PC-3 (cell line): ENCODE measurements around the gene CRYBG2. TPM values are rescaled to one million over a fixed set of nuclear protein-coding genes. Genes with fewer than 3 reads are reported as not detected.

Source experiments
- ATAC-seq: fragments of 200-7000 bp; cut with Tn5 transposase; 2 replicates; pipeline ENCODE4 v1.9.1; 2020; ENCODE audit warnings: mild to moderate bottlenecking, moderate library complexity
- BruUV-seq: library from RNA; stranded (reverse); fragments of 400-500 nt; replicated peaks from 2 replicates; lab custom pipeline; 2021; lab: Mats Ljungman, UMichigan
- CTCF ChIA-PET: fragments of 300-600 bp; sonication (Branson Sonifier 250); formaldehyde crosslinking; loops from one replicate; lab custom pipeline; 2022; ENCODE audit warnings: antibody characterized with exemption; lab: Charles Lee
- POLR2A ChIA-PET: fragments of 300-600 bp; sonication (Branson Sonifier 250); formaldehyde crosslinking; loops from one replicate; lab custom pipeline; 2022; ENCODE audit warnings: antibody characterized with exemption; ENCODE audit not compliant: unreplicated experiment; lab: Charles Lee
- DNase-seq: peaks from one replicate; pipeline ENCODE4 v3.0.0-alpha.2; 2015
- H2AFZ ChIP-seq: fragments of 300-600 bp; sonication (generic); 2 replicates; pipeline ENCODE4 v1.6.0; 2016; ENCODE audit warnings: antibody characterized with exemption, low read length
- H3F3A ChIP-seq: fragments of 300-600 bp; sonication (generic); one replicate; pipeline ENCODE4 v1.6.0; 2017; ENCODE audit warnings: antibody characterized with exemption, low read length, control low read depth, mild to moderate bottlenecking; ENCODE audit not compliant: unreplicated experiment
- H3K27ac ChIP-seq: fragments of 300-600 bp; sonication (generic); 2 replicates; pipeline ENCODE4 v1.5.1; 2016; ENCODE audit warnings: mild to moderate bottlenecking, low read length
- H3K27me3 ChIP-seq: fragments of 300-600 bp; sonication (generic); 2 replicates; pipeline ENCODE4 v1.6.1; 2016; ENCODE audit warnings: low read length, mixed read lengths
- H3K36me3 ChIP-seq: fragments of 300-600 bp; sonication (generic); 2 replicates; pipeline ENCODE4 v1.6.1; 2016; ENCODE audit warnings: low read depth, mixed run types, low read length, mixed read lengths
- H3K4me1 ChIP-seq: fragments of 300-600 bp; sonication (generic); 2 replicates; pipeline ENCODE4 v1.5.1; 2016; ENCODE audit warnings: low read length; ENCODE audit not compliant: insufficient read depth
- H3K4me2 ChIP-seq: fragments of 300-600 bp; sonication (generic); 2 replicates; pipeline ENCODE4 v1.6.0; 2016; ENCODE audit warnings: low read length
- H3K4me3 ChIP-seq: fragments of 300-600 bp; sonication (generic); 2 replicates; pipeline ENCODE4 v1.5.1; 2016; ENCODE audit warnings: mild to moderate bottlenecking, low read length, mixed read lengths
- H3K79me2 ChIP-seq: fragments of 300-600 bp; sonication (generic); 2 replicates; pipeline ENCODE4 v1.6.1; 2017; ENCODE audit warnings: low read length, mixed read lengths
- H3K9ac ChIP-seq: fragments of 300-600 bp; sonication (generic); 2 replicates; pipeline ENCODE4 v1.6.0; 2016; ENCODE audit warnings: mild to moderate bottlenecking, low read length
- H3K9me2 ChIP-seq: fragments of 300-600 bp; sonication (generic); replicated peaks from 2 replicates; pipeline ENCODE4 v1.6.1; 2016; ENCODE audit warnings: mixed run types, low read length, mixed read lengths
- H3K9me3 ChIP-seq: fragments of 300-600 bp; sonication (generic); 2 replicates; pipeline ENCODE4 v1.6.1; 2016; ENCODE audit warnings: low read length, mixed read lengths
- H4K20me1 ChIP-seq: fragments of 300-600 bp; sonication (generic); 2 replicates; pipeline ENCODE4 v1.6.1; 2016; ENCODE audit warnings: low read length, mixed read lengths
- CTCF ChIP-seq: fragments of 300-600 bp; sonication (generic); conservative IDR thresholded peaks from 2 replicates; pipeline ENCODE4 v1.5.1; 2017; ENCODE audit warnings: antibody characterized with exemption, low read depth, mild to moderate bottlenecking, low read length
- EZH2 ChIP-seq: fragments of 300-600 bp; sonication (generic); IDR thresholded peaks from one replicate; pipeline ENCODE4 v1.6.1; 2017; ENCODE audit warnings: antibody characterized with exemption, mild to moderate bottlenecking, low read length; ENCODE audit not compliant: unreplicated experiment
- EZH2phosphoT487 ChIP-seq: fragments of 300-600 bp; sonication (generic); IDR thresholded peaks from 2 replicates; pipeline ENCODE4 v1.6.1; 2018; ENCODE audit warnings: mild to moderate bottlenecking, antibody characterized with exemption, low read length, borderline replicate concordance
- intact Hi-C: fragments of 100-400 bp; cut with micrococcal nuclease; formaldehyde crosslinking; loops from 2 replicates; pipeline ENCODE4 v1.9.0; 2023
- total RNA-seq: library from RNA; depleted of rRNA; stranded (reverse); fragments of >200 nt; gene quantifications from 2 replicates; pipeline ENCODE4 v1.2.3, GENCODE V29; 2014

CRYBG2 gene
- total RNA-seq, 1 experiment from 2014 or later = 15.3 TPM

GRCh38 chr1:26290122-26290881 lies 63.6 kb downstream of the CRYBG2 start:
- H4K20me1 ChIP-seq = no peaks in the 10 kb centered on the region
- no peak overlapping the region for H3K9ac ChIP-seq
- peaks cover 2% of the 10 kb centered on the region for H3K4me1 ChIP-seq
- no peaks in the 10 kb centered on the region for H3K9me3 ChIP-seq
- ATAC-seq = no peak
- H3K36me3 ChIP-seq = no peaks in the 10 kb centered on the region
- ChIA-PET CTCF (no interaction called here), POLR2A (no interaction called here)
- intact Hi-C loops = no loop called here
- no peaks in the 10 kb centered on the region for H3K9me2 ChIP-seq
- no peaks in the 10 kb centered on the region for H3K27me3 ChIP-seq
- no peaks in the 10 kb centered on the region for H3F3A ChIP-seq
- no peak overlapping the region for H3K4me2 ChIP-seq
- H2AFZ ChIP-seq = no peak overlapping the region
- no peaks in the 10 kb centered on the region for H3K79me2 ChIP-seq
- DNase-seq = no peak
- no peak overlapping the region for H3K4me3 ChIP-seq
- TF ChIP-seq CTCF = no peak
- no TSS peak for BruUV-seq
- H3K27ac ChIP-seq = no peak overlapping the region

GRCh38 chr1:26289158-26290059 lies 64.5 kb downstream of the CRYBG2 start:
- H4K20me1 ChIP-seq = no peaks in the 10 kb centered on the region
- H3K36me3 ChIP-seq = no peaks in the 10 kb centered on the region
- no peak overlapping the region for H3K4me2 ChIP-seq
- H3K79me2 ChIP-seq = no peaks in the 10 kb centered on the region
- BruUV-seq = no TSS peak
- intact Hi-C loops = no loop called here
- H3K4me1 ChIP-seq = peaks cover 9% of the 10 kb centered on the region
- no peak overlapping the region for H3K27ac ChIP-seq
- H3F3A ChIP-seq = no peaks in the 10 kb centered on the region
- H3K4me3 ChIP-seq = no peak overlapping the region
- no peak overlapping the region for H2AFZ ChIP-seq
- DNase-seq (no peak), ATAC-seq (no peak)
- TF ChIP-seq EZH2 (no peak), EZH2phosphoT487 (no peak), CTCF (no peak)
- no peaks in the 10 kb centered on the region for H3K9me2 ChIP-seq
- no peaks in the 10 kb centered on the region for H3K27me3 ChIP-seq
- no peak overlapping the region for H3K9ac ChIP-seq
- POLR2A ChIA-PET = interaction anchor here (1.1 kb wide), 1 partner anchor 10 kb away, joined by 5 read pairs; the partner anchor contains the start of gene SH3BGRL3
- H3K9me3 ChIP-seq = no peaks in the 10 kb centered on the region
- CTCF ChIA-PET = interaction anchor here (0.8 to 0.9 kb wide), 2 partner anchors 32 to 54 kb away, joined by 3 to 4 read pairs; no protein-coding TSS in a partner anchor
